Mesendoderm (in vitro differentiated cells): ENCODE measurements around the gene PRKG2.
A peak's percentile ranks its signal among the peaks of the same experiment; 100 is the strongest.

Experiments used
- DNase-seq: peaks from one replicate; pipeline ENCODE4 v3.0.0; 2013
- H2AK5ac ChIP-seq: 2 replicates; pipeline ENCODE4 v1.6.1; 2013; ENCODE audit warnings: low read length, inconsistent platforms
- H2BK120ac ChIP-seq: 2 replicates; pipeline ENCODE4 v1.6.1; 2013; ENCODE audit warnings: low read depth, mild to moderate bottlenecking, low read length, moderate library complexity, mixed read lengths
- H2BK15ac ChIP-seq: replicated peaks from 2 replicates; pipeline ENCODE4 v1.6.1; 2013; ENCODE audit warnings: low read depth, mild to moderate bottlenecking, moderate library complexity
- H2BK5ac ChIP-seq: 2 replicates; pipeline ENCODE4 v1.6.1; 2013; ENCODE audit warnings: low read length, inconsistent platforms
- H3K18ac ChIP-seq: 2 replicates; pipeline ENCODE4 v1.6.1; 2013; ENCODE audit warnings: mild to moderate bottlenecking, low read length, mixed read lengths
- H3K23ac ChIP-seq: one replicate; pipeline ENCODE4 v1.6.1; 2013; ENCODE audit warnings: low read length
- H3K27ac ChIP-seq: 2 replicates; pipeline ENCODE4 v1.5.1; 2013; ENCODE audit warnings: low read depth, mild to moderate bottlenecking, inconsistent platforms, low read length, moderate library complexity
- H3K27me3 ChIP-seq: 2 replicates; pipeline ENCODE4 v1.6.1; 2013; ENCODE audit warnings: low read length, control low read depth, mild to moderate bottlenecking, inconsistent platforms; ENCODE audit not compliant: insufficient read depth, poor library complexity
- H3K36me3 ChIP-seq: 2 replicates; pipeline ENCODE4 v1.6.1; 2013; ENCODE audit warnings: low read length, inconsistent platforms; ENCODE audit not compliant: control insufficient read depth, insufficient read depth
- H3K4ac ChIP-seq: one replicate; pipeline ENCODE4 v1.6.1; 2013; ENCODE audit warnings: low read depth, mild to moderate bottlenecking, low read length, moderate library complexity
- H3K4me1 ChIP-seq: 2 replicates; pipeline ENCODE4 v1.6.1; 2013; ENCODE audit warnings: low read depth, low read length, inconsistent platforms; ENCODE audit not compliant: control insufficient read depth
- H3K4me2 ChIP-seq: 2 replicates; pipeline ENCODE4 v1.6.1; 2013; ENCODE audit warnings: low read length
- H3K4me3 ChIP-seq: 2 replicates; pipeline ENCODE4 v1.5.1; 2013; ENCODE audit warnings: mild to moderate bottlenecking, low read length
- H3K56ac ChIP-seq: one replicate; pipeline ENCODE4 v1.6.1; 2013; ENCODE audit warnings: low read length
- H3K79me1 ChIP-seq: 2 replicates; pipeline ENCODE4 v1.6.1; 2013; ENCODE audit warnings: low read length, inconsistent platforms
- H3K79me2 ChIP-seq: 2 replicates; pipeline ENCODE4 v1.6.1; 2013; ENCODE audit warnings: mild to moderate bottlenecking, low read length; ENCODE audit not compliant: control insufficient read depth, insufficient read depth
- H3K9ac ChIP-seq: 2 replicates; pipeline ENCODE4 v1.6.1; 2013; ENCODE audit warnings: low read length, inconsistent platforms
- H4K5ac ChIP-seq: one replicate; pipeline ENCODE4 v1.6.1; 2013; ENCODE audit warnings: low read length
- H4K8ac ChIP-seq: one replicate; pipeline ENCODE4 v1.6.1; 2013; ENCODE audit warnings: low read depth, mild to moderate bottlenecking, control low read depth, low read length, moderate library complexity
- WGBS: extraction: QIAGEN DNeasy Blood & Tissue Kit; methylation state at CpG from one replicate; pipeline ENCODE4 v1.1.7; 2013; ENCODE audit warnings: low lambda C conversion rate, missing lambda C conversion rate; ENCODE audit not compliant: insufficient coverage; ENCODE audit errors: extremely low coverage; 5-methylcytosine and 5-hydroxymethylcytosine counted together

Gene PRKG2

GRCh38 chr4:81221303-81222081 lies 6.5 kb upstream of the PRKG2 start:
- no peak overlapping the region for H4K5ac ChIP-seq
- peak; percentile 56 for DNase-seq
- H3K27me3 ChIP-seq = peaks cover 1% of the 10 kb centered on the region
- no peak overlapping the region for H3K4me2 ChIP-seq
- no peak overlapping the region for H2AK5ac ChIP-seq
- no peak overlapping the region for H3K23ac ChIP-seq
- H3K36me3 ChIP-seq = no peaks in the 10 kb centered on the region
- no peak overlapping the region for H4K8ac ChIP-seq
- no peak overlapping the region for H2BK15ac ChIP-seq
- no peak overlapping the region for H2BK120ac ChIP-seq
- H3K79me1 ChIP-seq = no peaks in the 10 kb centered on the region
- WGBS = no CpG with 5 or more reads among the region's 3 CpGs
- H3K79me2 ChIP-seq = no peaks in the 10 kb centered on the region
- H3K4ac ChIP-seq = no peak overlapping the region
- H3K9ac ChIP-seq = no peak overlapping the region
- H2BK5ac ChIP-seq = no peak overlapping the region
- no peak overlapping the region for H3K18ac ChIP-seq
- no peak overlapping the region for H3K56ac ChIP-seq
- H3K27ac ChIP-seq = no peak overlapping the region
- H3K4me1 ChIP-seq = no peaks in the 10 kb centered on the region
- H3K4me3 ChIP-seq = no peak overlapping the region

- Histone ChIP-seq H3K79me2 (no peaks in the 10 kb centered on the region), H3K36me3 (no peaks in the 10 kb centered on the region), H2AK5ac (no peak overlapping the region), H3K56ac (no peak overlapping the region), H3K27ac (no peak overlapping the region), H2BK120ac (no peak overlapping the region), H3K18ac (no peak overlapping the region), H3K4me1 (no peaks in the 10 kb centered on the region), H3K79me1 (no peaks in the 10 kb centered on the region), H3K27me3 (peaks cover 11% of the 10 kb centered on the region), H2BK15ac (no peak overlapping the region), H3K23ac (no peak overlapping the region), H4K5ac (no peak overlapping the region), H3K9ac (no peak overlapping the region), H3K4me2 (no peak overlapping the region), H3K4me3 (no peak overlapping the region), H2BK5ac (no peak overlapping the region), H4K8ac (no peak overlapping the region), H3K4ac (no peak overlapping the region)
- DNase-seq = no peak
- no CpG with 5 or more reads among the region's 1 CpG for WGBS
These were observed 5.2 kb upstream of the PRKG2 start for GRCh38 chr4:81220271-81220670.

DNA sequence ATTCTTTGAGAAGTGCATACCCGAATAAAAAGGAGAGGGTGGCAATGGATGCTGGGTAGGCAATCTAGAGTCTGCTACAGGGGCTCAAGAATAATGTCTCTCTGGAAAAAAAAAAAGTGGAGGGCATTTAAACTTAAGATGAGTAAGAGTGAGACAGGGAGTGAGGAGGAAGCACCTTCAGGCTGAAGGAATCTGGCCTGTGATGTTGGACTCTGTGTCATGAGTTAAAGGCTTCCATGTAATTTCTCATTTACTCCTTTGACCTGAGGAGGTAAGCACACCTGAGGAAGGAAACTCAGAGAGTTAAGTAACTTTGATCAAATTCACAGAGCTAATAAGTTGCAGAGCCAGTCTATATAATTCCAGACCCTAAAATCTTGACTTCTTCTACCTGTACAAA lies 3.2 kb upstream of the PRKG2 start:
- Histone ChIP-seq H3K56ac (no peak overlapping the region), H3K4ac (no peak overlapping the region), H2BK120ac (no peak overlapping the region), H3K4me3 (no peak overlapping the region), H3K9ac (no peak overlapping the region), H3K36me3 (no peaks in the 10 kb centered on the region), H3K4me2 (no peak overlapping the region), H3K27ac (no peak overlapping the region), H3K4me1 (no peaks in the 10 kb centered on the region), H2AK5ac (no peak overlapping the region), H3K18ac (no peak overlapping the region), H3K23ac (no peak overlapping the region), H2BK15ac (no peak overlapping the region), H4K5ac (no peak overlapping the region), H3K79me1 (no peaks in the 10 kb centered on the region), H4K8ac (no peak overlapping the region), H2BK5ac (no peak overlapping the region), H3K27me3 (peaks cover 31% of the 10 kb centered on the region), H3K79me2 (no peaks in the 10 kb centered on the region)
- DNase-seq = no peak
- WGBS = no CpG with 5 or more reads among the region's 1 CpG

- Histone ChIP-seq H3K27ac (no peak overlapping the region), H3K36me3 (no peaks in the 10 kb centered on the region)
These were observed 2.8 kb upstream of the PRKG2 start for GRCh38 chr4:81217779-81218178.

GRCh38 chr4:81215931-81216330 lies 909 bp upstream of the PRKG2 start:
- Histone ChIP-seq H3K27me3 (peaks cover 36% of the 10 kb centered on the region), H3K4me2 (no peak overlapping the region), H4K8ac (no peak overlapping the region), H3K9ac (no peak overlapping the region), H4K5ac (no peak overlapping the region), H2BK5ac (no peak overlapping the region), H3K4me3 (no peak overlapping the region), H3K23ac (no peak overlapping the region), H2AK5ac (no peak overlapping the region), H3K27ac (no peak overlapping the region), H2BK120ac (no peak overlapping the region), H3K4me1 (no peaks in the 10 kb centered on the region), H3K56ac (no peak overlapping the region), H3K36me3 (no peaks in the 10 kb centered on the region), H3K18ac (no peak overlapping the region), H3K79me1 (no peaks in the 10 kb centered on the region), H3K4ac (no peak overlapping the region), H2BK15ac (no peak overlapping the region), H3K79me2 (no peaks in the 10 kb centered on the region)
- whole genome bisulfite sequencing = no CpG with 5 or more reads among the region's 4 CpGs
- DNase-seq = no peak

More at GRCh38 chr4:81217779-81218178, 2.8 kb upstream of the PRKG2 start:
- Histone ChIP-seq H4K5ac (no peak overlapping the region), H3K4me2 (no peak overlapping the region), H3K4me3 (no peak overlapping the region), H3K56ac (no peak overlapping the region), H3K79me1 (no peaks in the 10 kb centered on the region), H3K27me3 (peaks cover 34% of the 10 kb centered on the region), H3K4ac (no peak overlapping the region), H3K18ac (no peak overlapping the region), H2BK15ac (no peak overlapping the region), H3K23ac (no peak overlapping the region), H2BK120ac (no peak overlapping the region), H2AK5ac (no peak overlapping the region), H4K8ac (no peak overlapping the region), H3K4me1 (no peaks in the 10 kb centered on the region), H3K9ac (no peak overlapping the region), H2BK5ac (no peak overlapping the region), H3K79me2 (no peaks in the 10 kb centered on the region)
- no CpG with 5 or more reads among the region's 3 CpGs for WGBS
- no peak for DNase-seq
